ENCODE results near the gene KMT2D.
A peak's percentile ranks its signal among the peaks of the same experiment; 100 is the strongest.
"Not testable (repeated sequence)": the region's sequence is repeated elsewhere in the genome, so short reads cannot be mapped to it uniquely, and the experiment has no call there.

The KMT2D gene

GRCh38 chr12:49088150-49088931 lies 27.7 kb upstream of the KMT2D start:
- FAIRE-seq, result no peak

DNA sequence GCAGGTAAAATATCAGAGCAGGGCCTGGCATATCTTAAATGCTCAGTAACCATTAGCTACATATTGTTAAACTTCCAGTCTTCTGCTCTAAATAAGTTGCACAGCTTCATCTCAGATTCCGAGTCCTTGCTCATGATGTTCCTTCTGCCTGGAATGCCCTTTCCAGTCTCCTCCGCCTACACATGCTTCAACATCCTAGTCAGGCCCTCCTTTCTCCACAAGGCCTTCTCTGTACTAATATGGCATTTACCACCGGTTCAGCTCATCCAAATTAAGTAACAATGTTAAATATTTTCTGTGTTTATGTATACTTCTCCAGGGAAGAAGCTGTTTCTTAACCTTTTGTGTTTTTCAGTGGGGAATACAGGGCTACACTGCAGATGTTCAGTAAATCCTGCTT lies 25.5 kb upstream of the KMT2D start:
- no peak for FAIRE-seq

DNA sequence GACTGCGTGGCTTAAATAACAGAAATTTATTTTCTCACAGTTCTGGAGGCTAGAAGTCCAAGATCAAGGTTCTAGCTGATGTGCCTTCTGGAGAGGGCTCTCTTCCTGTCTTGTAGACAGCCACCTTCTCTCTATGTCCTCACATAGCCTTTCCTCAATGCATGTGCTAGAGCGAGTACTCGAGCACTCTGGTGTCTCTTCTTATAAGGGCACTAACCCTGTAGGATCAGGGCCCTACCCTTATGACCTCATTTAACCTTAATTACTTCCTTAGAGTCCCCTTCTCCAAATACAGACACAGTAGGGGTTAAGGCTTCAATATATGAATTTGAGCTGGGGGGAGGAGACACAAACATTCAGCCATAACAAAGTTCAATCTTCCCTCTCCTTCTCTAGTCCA lies 23.8 kb upstream of the KMT2D start:
- FAIRE-seq, result no peak

DNA sequence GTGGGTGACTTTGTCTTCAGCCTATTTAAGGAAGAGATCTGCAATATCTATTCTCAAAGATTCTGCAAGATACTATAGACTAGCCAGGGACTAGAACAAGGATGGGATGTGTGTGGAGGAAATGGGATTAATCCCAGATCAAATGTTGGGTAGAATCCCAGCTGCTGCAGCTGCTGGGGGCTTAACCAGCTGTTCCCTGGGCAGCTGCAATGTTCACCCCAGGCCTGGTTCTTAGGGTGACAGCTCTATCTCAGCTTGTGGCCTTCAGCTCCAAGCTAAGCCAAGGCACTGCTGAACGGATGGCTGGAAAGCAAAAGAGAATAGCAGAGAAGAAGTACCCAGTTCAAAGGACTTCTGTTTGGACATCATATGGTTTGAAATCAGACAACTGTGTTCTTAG lies 19.2 kb upstream of the KMT2D start:
- no peak for FAIRE-seq

DNA sequence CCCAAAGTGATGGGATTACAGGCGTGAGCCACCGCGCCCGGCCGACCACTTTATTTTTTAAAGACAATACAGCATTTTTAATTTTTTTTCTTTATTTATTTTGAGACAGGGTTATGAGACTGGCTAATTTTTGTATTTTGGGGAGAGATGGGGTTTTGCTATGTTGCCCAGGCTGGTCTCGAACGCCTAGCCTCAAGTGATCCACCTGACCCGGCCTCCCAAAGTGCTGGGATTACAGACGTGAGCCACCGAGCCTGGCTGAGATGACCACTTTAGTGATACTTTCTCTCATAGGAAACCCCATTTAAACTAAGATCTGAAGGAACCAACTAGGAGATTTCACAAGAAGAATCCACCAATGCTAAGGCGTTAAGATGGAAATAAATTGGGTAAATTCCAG lies 10.4 kb upstream of the KMT2D start:
- no peak for FAIRE-seq

GRCh38 chr12:49069507-49070346 lies 9.1 kb upstream of the KMT2D start, which contains the start of gene RHEBL1:
Gene RHEBL1 (minus strand): TSS chr12:49069979. CDS start chr12:49069785, 194 bp downstream.
- peak; percentile 67 for FAIRE-seq

DNA sequence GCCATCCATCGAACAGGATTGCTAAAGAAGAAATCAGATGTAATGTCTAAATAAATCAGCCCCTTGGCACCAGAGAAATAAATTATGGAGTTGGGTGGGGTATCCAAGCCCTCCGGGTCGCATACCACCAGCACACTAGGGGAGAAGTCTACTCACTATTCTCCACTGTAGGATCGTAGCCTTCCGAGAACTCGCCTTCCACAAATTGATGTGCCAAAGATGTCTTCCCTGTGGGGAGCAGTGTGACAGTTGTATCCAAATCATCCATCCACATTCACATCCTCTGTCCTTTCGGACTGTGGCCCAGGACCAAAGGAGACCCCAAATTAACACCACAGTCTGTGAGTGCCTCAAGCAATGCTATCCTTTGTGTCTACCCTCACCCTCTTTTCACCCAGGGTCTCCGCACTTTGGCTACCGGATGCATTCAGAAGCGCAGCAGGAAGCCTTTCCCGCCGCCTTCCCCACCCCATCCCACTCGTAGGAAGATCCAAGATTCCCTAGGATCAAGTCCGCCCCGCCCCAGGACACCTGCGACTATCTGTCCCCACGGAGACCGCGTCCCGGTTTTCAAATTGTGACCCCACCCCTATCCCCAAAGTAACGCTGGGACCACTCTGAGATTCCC lies 8.4 kb upstream of the KMT2D start:
- FAIRE-seq, result no peak

- FAIRE-seq, result no peak
Observed at GRCh38 chr12:49066120-49066519, 5.5 kb upstream of the KMT2D start.

GRCh38 chr12:49064767-49065152 lies 4.2 kb upstream of the KMT2D start:
- no peak for FAIRE-seq

DNA sequence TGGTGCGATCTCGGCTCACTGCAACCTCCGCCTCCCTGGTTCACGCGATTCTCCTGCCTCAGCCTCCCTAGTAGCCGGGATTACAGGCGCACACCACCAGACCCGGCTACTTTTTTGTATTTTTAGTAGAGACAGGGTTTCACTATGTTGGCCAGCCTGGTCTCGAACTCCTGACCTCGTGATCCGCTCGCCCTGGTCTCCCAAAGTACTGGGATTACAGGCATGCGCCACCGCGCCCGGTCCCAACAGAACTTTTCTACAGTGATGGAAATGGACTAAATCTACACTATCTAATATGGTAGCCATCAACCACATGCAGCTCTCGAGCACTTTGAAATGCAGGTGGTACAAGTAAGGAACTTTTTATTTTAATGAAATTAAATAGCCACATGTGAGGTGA lies 1.3 kb upstream of the KMT2D start:
- not testable (repeated sequence) for FAIRE-seq

DNA sequence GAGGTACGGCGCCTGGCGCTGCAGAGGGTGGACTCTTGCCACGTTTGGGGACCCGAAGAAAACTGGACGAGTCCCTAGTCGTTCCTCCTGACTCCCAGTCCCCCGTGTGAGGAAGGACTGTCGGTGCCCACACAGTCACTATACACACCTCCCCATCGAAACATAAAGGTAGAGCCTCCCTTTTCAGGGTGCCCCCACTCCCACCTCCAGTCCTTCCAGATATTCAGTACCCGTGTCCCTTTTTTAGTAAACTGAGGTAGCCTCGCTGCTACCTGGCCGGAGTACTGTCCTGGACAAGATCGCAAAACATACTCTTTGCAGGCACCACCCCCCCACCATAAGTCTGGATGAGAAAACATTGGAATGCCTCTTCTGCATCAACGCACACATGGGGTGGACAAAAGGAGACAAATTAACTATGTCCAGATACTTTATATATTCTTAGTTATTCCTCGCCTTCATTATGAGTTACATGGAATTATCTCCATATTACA lies 610 bp upstream of the KMT2D start:
- FAIRE-seq, result no peak

GRCh38 chr12:49059299-49060171 lies 1.1 kb downstream of the KMT2D start:
- FAIRE-seq, result no peak

DNA sequence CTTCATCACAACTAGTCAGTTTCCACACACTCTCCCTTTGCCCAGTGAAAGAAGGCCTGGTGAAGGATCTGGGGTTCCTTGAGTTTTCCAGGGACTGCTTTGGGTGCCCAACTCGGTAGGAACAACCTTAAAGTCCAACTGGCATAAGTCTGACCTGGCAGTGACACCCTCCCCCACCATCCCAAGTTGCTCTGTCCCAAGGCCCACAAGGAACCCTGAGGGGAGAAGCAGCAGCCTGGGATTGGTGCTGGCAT lies 1.6 kb downstream of the KMT2D start:
- FAIRE-seq, result no peak

- FAIRE-seq, result no peak
Observed at GRCh38 chr12:49058366-49059044, 2.1 kb downstream of the KMT2D start.

- FAIRE-seq, result no peak
Observed at GRCh38 chr12:49057888-49058287, 2.7 kb downstream of the KMT2D start.

DNA sequence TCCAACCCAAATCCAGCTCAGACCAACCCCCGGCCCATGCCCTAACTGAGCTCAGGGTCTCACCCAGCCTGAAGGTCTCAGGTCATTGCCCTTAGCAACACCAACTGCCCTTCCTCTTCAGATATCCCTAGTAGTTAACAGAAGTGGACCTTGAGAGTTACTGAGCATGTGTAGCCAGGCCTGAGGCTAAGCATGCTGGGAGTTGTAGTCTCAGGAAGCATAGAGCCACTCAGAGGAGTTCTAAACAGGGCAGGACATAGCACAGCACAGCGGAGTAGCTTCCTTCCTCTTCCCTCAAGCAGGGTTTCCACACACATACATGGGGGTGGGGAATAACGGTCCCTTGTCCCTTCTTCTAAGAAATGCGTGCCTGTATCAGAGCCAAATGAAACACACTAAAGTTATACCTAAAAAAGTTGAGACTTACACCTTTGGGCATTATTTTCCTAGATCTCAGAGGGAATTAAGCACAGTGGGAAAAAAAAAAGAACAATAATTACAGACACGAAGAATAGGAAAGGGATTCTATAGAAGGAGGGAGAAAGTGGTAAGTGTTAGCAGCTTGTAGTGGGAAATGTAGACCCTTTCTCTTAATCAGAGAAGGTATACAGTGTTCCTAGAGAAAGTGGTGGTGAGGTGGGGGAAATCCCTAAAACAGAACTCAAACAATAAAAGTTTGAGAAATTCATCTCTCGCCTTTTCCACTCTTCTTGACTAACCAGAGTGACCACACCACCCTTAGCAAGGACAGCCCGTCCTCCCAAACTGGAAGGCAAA lies 4.4 kb downstream of the KMT2D start:
- peak; percentile 37 for FAIRE-seq

DNA sequence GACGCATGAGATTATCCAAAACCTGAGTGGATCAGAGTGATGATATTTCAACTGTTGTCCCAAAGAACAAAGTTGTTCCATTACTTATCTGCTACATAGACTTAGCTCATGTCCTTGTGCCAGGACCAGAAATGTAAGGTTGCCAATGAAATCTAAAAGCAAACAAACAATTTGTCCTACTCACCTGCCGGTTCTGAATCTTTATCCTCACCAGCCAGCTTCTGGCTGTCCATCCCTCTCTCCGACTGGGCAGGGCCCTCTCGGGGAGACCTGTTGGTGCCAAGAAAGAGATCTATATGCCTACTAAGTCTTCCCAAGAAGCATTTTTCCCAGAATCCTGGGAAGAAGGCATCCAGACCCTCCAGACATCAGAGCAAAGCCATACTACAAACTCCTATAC lies 5.5 kb downstream of the KMT2D start:
- no peak for FAIRE-seq

DNA sequence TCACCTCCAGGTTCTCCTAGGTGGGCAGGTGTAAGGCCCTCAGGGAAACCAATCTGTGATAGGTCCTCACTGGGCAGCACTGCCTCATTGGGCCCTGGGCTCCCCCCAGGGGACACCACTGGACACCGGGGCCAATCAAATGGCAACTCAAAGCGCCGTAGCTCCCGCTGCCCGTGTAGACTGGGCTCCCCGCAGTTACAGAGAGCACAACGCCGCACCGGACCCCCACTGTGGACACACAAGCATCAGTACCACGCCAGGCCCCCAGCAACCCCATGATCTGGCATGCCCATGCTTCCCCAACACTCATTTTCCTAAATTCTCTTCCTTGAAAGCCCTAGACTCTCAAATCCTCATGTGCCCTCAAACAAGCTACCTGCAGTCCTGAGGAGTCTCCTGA lies 6.1 kb downstream of the KMT2D start:
- FAIRE-seq, result no peak

DNA sequence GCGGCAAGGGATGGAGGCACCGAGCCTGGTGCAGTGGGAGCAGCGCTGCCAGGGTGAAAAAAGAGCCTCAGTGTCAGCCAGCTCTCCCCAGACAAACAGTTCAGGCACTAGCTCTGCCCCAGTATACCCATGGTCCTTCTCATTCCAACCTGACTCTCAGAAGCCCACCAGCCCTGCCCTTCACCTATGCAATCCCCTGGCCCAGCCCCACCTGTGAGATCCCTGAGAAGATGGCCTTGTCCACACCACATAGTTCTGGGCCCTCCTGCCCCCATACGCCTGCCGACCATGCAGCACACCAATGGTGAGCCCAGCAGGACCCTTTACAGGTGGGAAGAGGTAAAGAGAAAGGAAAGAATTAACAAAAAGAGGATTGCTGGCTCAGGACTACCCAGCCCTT lies 6.5 kb downstream of the KMT2D start:
- no peak for FAIRE-seq

DNA sequence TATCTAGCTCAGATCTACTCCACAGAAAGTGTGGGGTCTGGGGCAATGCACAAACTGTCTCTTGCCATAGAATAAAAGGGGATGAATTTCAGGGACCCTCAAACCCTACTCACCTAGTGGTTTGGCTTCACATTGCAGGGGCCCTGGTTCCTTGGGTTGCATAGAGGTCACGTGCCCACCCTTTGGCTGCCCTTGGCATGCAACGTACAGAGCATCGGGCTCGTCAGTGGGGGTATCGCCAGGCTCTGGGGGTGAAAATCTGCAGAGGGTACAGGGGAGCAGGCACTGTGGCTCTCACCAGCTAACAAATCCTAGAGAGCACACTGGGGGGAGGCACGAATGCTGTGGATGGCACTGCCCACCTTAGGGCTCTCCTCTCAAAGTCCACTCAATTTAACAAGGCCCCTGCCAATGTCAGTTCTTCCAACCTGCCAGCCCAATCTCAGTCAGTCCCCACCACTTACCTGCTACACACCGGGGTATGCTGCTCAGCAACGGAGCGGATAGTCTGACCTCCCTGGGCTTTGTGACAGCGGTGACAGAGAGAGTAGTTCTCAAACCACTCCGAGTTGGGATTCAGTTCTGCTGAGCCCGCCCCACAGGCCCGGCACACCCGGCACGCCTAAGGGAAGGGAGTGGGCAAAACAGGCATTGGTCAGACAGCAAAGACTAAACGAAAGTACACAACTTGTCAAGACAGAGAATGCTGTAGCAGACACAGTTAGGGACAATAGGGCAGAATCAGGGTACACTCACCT lies 8.0 kb downstream of the KMT2D start:
- no peak for FAIRE-seq
